H54 (cell line): Measurements from ENCODE around the gene ELP2.
"Not testable (repeated sequence)": the region's sequence is repeated elsewhere in the genome, so short reads cannot be mapped to it uniquely, and the experiment has no call there.

Source experiments
- DNase-seq: peaks from one replicate; pipeline ENCODE4 v3.0.0; 2011; ENCODE audit warnings: low spot score, mixed read lengths; ENCODE audit not compliant: insufficient read length
- FAIRE-seq: peaks from 3 replicates; lab custom pipeline; 2011; peaks lifted over from hg19 to GRCh38; lab: Jason Lieb, UNC
- POLR2A ChIP-seq: IDR thresholded peaks from 2 replicates; pipeline ENCODE4 v1.6.1; 2011; ENCODE audit warnings: low read depth, mild to moderate bottlenecking, low read length

ELP2 gene

GRCh38 chr18:36195427-36196122, 65.9 kb downstream of the ELP2 start:
- DNase-seq (no peak), FAIRE-seq (no peak)
- no peak for TF ChIP-seq POLR2A

GRCh38 chr18:36196238-36196995, 66.7 kb downstream of the ELP2 start:
- DNase-seq (no peak), FAIRE-seq (no peak)
- TF ChIP-seq POLR2A: no peak

- DNase-seq (no peak), FAIRE-seq (no peak)
- no peak for TF ChIP-seq POLR2A
Observed at GRCh38 chr18:36197511-36198166, 67.9 kb downstream of the ELP2 start.

GRCh38 chr18:36199691-36200295, 70.1 kb downstream of the ELP2 start:
- no peak for TF ChIP-seq POLR2A
- no peak for DNase-seq

GRCh38 chr18:36200354-36200771, 70.7 kb downstream of the ELP2 start:
- DNase-seq: no peak
- TF ChIP-seq POLR2A: no peak
- FAIRE-seq: no peak

More at GRCh38 chr18:36199691-36200295, 70.1 kb downstream of the ELP2 start:
- FAIRE-seq: no peak

- FAIRE-seq (no peak), DNase-seq (no peak)
- TF ChIP-seq POLR2A: no peak
Observed at GRCh38 chr18:36201765-36202164, 72.1 kb downstream of the ELP2 start.

- no peak for TF ChIP-seq POLR2A
- FAIRE-seq (no peak), DNase-seq (no peak)
Observed at GRCh38 chr18:36203360-36203895, 73.7 kb downstream of the ELP2 start.

- DNase-seq (no peak), FAIRE-seq (no peak)
- no peak for TF ChIP-seq POLR2A
Observed at GRCh38 chr18:36205166-36205565, 75.5 kb downstream of the ELP2 start.

- no peak for TF ChIP-seq POLR2A
- no peak for DNase-seq
- no peak for FAIRE-seq
Observed at GRCh38 chr18:36207303-36207702, 77.6 kb downstream of the ELP2 start.

GRCh38 chr18:36207969-36208368, 78.3 kb downstream of the ELP2 start:
- DNase-seq, FAIRE-seq: not testable (repeated sequence)

GRCh38 chr18:36211612-36212065, 81.9 kb downstream of the ELP2 start:
- TF ChIP-seq POLR2A: no peak
- peak; percentile 87 for FAIRE-seq
- peak; percentile 29 for DNase-seq

- DNase-seq: no peak
- FAIRE-seq: no peak
- TF ChIP-seq POLR2A: no peak
Observed at GRCh38 chr18:36212301-36213171, 82.8 kb downstream of the ELP2 start.

- FAIRE-seq (no peak), DNase-seq (no peak)
- TF ChIP-seq POLR2A: no peak
Observed at GRCh38 chr18:36214811-36215210, 85.1 kb downstream of the ELP2 start.
